Osteocyte (in vitro differentiated cells): ENCODE measurements around the gene FHOD3. TPM values are rescaled to one million over a fixed set of nuclear protein-coding genes. Genes with fewer than 3 reads are reported as not detected.

Experiments
- DNase-seq: peaks from one replicate; pipeline ENCODE4 v3.0.0; 2021; ENCODE audit warnings: mixed read lengths; ENCODE audit not compliant: unreplicated experiment; ENCODE audit errors: extremely low spot score
- H3K27ac Mint-ChIP-seq: one replicate; pipeline ENCODE4 v1.8.0; 2021; ENCODE audit warnings: mild to moderate bottlenecking, mixed read lengths; ENCODE audit not compliant: unreplicated experiment
- H3K27me3 Mint-ChIP-seq: one replicate; pipeline ENCODE4 v1.8.0; 2021; ENCODE audit warnings: mixed read lengths; ENCODE audit not compliant: unreplicated experiment
- H3K36me3 Mint-ChIP-seq: one replicate; pipeline ENCODE4 v1.8.0; 2021; ENCODE audit warnings: mixed read lengths; ENCODE audit not compliant: unreplicated experiment
- H3K4me1 Mint-ChIP-seq: one replicate; pipeline ENCODE4 v1.8.0; 2021; ENCODE audit warnings: mixed read lengths; ENCODE audit not compliant: unreplicated experiment
- H3K4me3 Mint-ChIP-seq: one replicate; pipeline ENCODE4 v1.8.0; 2021; ENCODE audit warnings: mild to moderate bottlenecking, moderate library complexity, mixed read lengths; ENCODE audit not compliant: unreplicated experiment
- H3K9me3 Mint-ChIP-seq: one replicate; pipeline ENCODE4 v1.8.0; 2021; ENCODE audit warnings: mixed read lengths; ENCODE audit not compliant: unreplicated experiment
- CTCF ChIP-seq: fragments of 200-600 bp; sonication (generic); IDR thresholded peaks from 2 replicates; pipeline ENCODE4 v1.5.0; 2021; ENCODE audit warnings: antibody characterized with exemption, mild to moderate bottlenecking, moderate library complexity
- total RNA-seq: library from RNA; stranded (reverse); gene quantifications from 2 replicates; pipeline ENCODE4 v1.2.1, GENCODE V29; 2021

Gene FHOD3
- total RNA-seq, 1 donor from 2014 or later, result 1.2 TPM

GRCh38 chr18:36396190-36396589 lies 98.7 kb downstream of the FHOD3 start:
- Mint-ChIP-seq H3K4me1 (no peaks in the 10 kb centered on the region), H3K27me3 (peaks cover 2% of the 10 kb centered on the region), H3K36me3 (no peaks in the 10 kb centered on the region), H3K27ac (no peak overlapping the region), H3K9me3 (peaks cover 32% of the 10 kb centered on the region), H3K4me3 (no peak overlapping the region)
- TF ChIP-seq CTCF, result no peak
- no peak for DNase-seq

- Mint-ChIP-seq H3K27ac (no peak overlapping the region), H3K27me3 (peaks cover 2% of the 10 kb centered on the region), H3K4me1 (no peaks in the 10 kb centered on the region), H3K4me3 (no peak overlapping the region), H3K9me3 (peaks cover 32% of the 10 kb centered on the region), H3K36me3 (no peaks in the 10 kb centered on the region)
- no peak for DNase-seq
- no peak for TF ChIP-seq CTCF
Observed at GRCh38 chr18:36397033-36397432, 99.5 kb downstream of the FHOD3 start.

GRCh38 chr18:36398419-36398818 lies 100.9 kb downstream of the FHOD3 start:
- Mint-ChIP-seq H3K27ac (no peak overlapping the region), H3K36me3 (no peaks in the 10 kb centered on the region), H3K4me1 (no peaks in the 10 kb centered on the region), H3K27me3 (peaks cover 2% of the 10 kb centered on the region), H3K9me3 (peaks cover 32% of the 10 kb centered on the region), H3K4me3 (no peak overlapping the region)
- DNase-seq, result no peak
- TF ChIP-seq CTCF, result no peak

GRCh38 chr18:36399055-36399454 lies 101.5 kb downstream of the FHOD3 start:
- Mint-ChIP-seq H3K36me3 (no peaks in the 10 kb centered on the region), H3K4me1 (no peaks in the 10 kb centered on the region), H3K27ac (no peak overlapping the region), H3K4me3 (no peak overlapping the region), H3K27me3 (no peaks in the 10 kb centered on the region), H3K9me3 (peaks cover 26% of the 10 kb centered on the region)
- TF ChIP-seq CTCF, result no peak
- DNase-seq, result no peak

- no peaks in the 10 kb centered on the region for H3K36me3 Mint-ChIP-seq
- no peaks in the 10 kb centered on the region for H3K4me1 Mint-ChIP-seq
- no peaks in the 10 kb centered on the region for H3K27me3 Mint-ChIP-seq
- peaks cover 11% of the 10 kb centered on the region for H3K9me3 Mint-ChIP-seq
- no peak overlapping the region for H3K27ac Mint-ChIP-seq
- TF ChIP-seq CTCF, result no peak
- DNase-seq, result no peak
- no peak overlapping the region for H3K4me3 Mint-ChIP-seq
Observed at GRCh38 chr18:36401462-36401861, 103.9 kb downstream of the FHOD3 start.
